Fibroblast of lung (primary cell): ENCODE measurements around the gene MLN. TPM values are rescaled to one million over a fixed set of nuclear protein-coding genes. Genes with fewer than 3 reads are reported as not detected.

Experiments used
- DNase-seq, 2 donors: peaks; one replicate each; pipeline versions ENCODE4 v3.0.0 to v3.0.0-alpha.2; 2010; ENCODE audit warnings: low read depth in 2 of 2
- H2AFZ ChIP-seq: 2 replicates; pipeline ENCODE4 v1.5.1; 2012; ENCODE audit warnings: low read length, control low read depth, inconsistent platforms
- H3K27ac ChIP-seq: 2 replicates; pipeline ENCODE4 v1.5.1; 2011; ENCODE audit warnings: low read length, control low read depth; ENCODE audit not compliant: insufficient read depth
- H3K27me3 ChIP-seq: 2 replicates; pipeline ENCODE4 v1.5.1; 2011; ENCODE audit warnings: mild to moderate bottlenecking, low read length; ENCODE audit not compliant: control insufficient read depth, insufficient read depth
- H3K36me3 ChIP-seq: 2 replicates; pipeline ENCODE4 v1.5.1; 2011; ENCODE audit warnings: low read length; ENCODE audit not compliant: control insufficient read depth, insufficient read depth
- H3K4me1 ChIP-seq: 2 replicates; pipeline ENCODE4 v1.5.1; 2011; ENCODE audit warnings: low read length; ENCODE audit not compliant: control insufficient read depth, insufficient read depth; ENCODE audit errors: extremely low read depth
- H3K4me2 ChIP-seq: 2 replicates; pipeline ENCODE4 v1.5.1; 2011; ENCODE audit warnings: low read length, control low read depth; ENCODE audit not compliant: insufficient read depth; ENCODE audit errors: extremely low read depth
- H3K4me3 ChIP-seq, 4 experiments: fragments of 200-600 bp in 1 of 4; sonication (generic) in 1 of 4; replicated peaks in 1 of 4; 2 replicates each; pipeline ENCODE4 v1.5.1; 2011 to 2016; ENCODE audit warnings: low read length in 4 of 4, low read depth in 3 of 4, mild to moderate bottlenecking in 3 of 4, control low read depth in 2 of 4, inconsistent platforms in 1 of 4, mixed read lengths in 1 of 4; ENCODE audit not compliant: insufficient read depth in 1 of 4; ENCODE audit errors: control extremely low read depth in 1 of 4
- H3K79me2 ChIP-seq: 2 replicates; pipeline ENCODE4 v1.5.1; 2012; ENCODE audit warnings: mild to moderate bottlenecking, low read length, inconsistent platforms; ENCODE audit not compliant: control insufficient read depth, insufficient read depth
- H3K9ac ChIP-seq: 2 replicates; pipeline ENCODE4 v1.5.1; 2011; ENCODE audit warnings: mild to moderate bottlenecking, low read length, control low read depth; ENCODE audit not compliant: insufficient read depth
- H3K9me3 ChIP-seq: 2 replicates; pipeline ENCODE4 v1.5.1; 2012; ENCODE audit warnings: low read depth, low read length; ENCODE audit not compliant: control insufficient read depth, insufficient read depth
- H4K20me1 ChIP-seq: 2 replicates; pipeline ENCODE4 v1.5.1; 2011; ENCODE audit warnings: low read length; ENCODE audit not compliant: control insufficient read depth, insufficient read depth; ENCODE audit errors: extremely low read depth
- EZH2 ChIP-seq: IDR thresholded peaks from 2 replicates; pipeline ENCODE4 v1.5.1; 2012; ENCODE audit warnings: low read length, control low read depth, mild to moderate bottlenecking; ENCODE audit errors: missing control alignments
- polyA plus RNA-seq, 2 donors: library from polyadenylated mRNA; depleted of rRNA in 1 of 2; stranded (reverse) in 1 of 2; unstranded in 1 of 2; fragments of >200 nt; gene quantifications; 2 replicates each; pipeline ENCODE4 v1.2.1, GENCODE V29; 2011 to 2012; ENCODE audit warnings: missing spikeins in 1 of 2
- total RNA-seq: library from RNA; depleted of rRNA; stranded (reverse); fragments of >200 nt; gene quantifications from 2 replicates; pipeline ENCODE4 v1.2.1, GENCODE V29; 2014
- TF ChIP-seq, protein P1 (sequence below), 2 donors: IDR thresholded peaks in 1 of 2; conservative IDR thresholded peaks in 1 of 2; 1 replicate in 1 of 2; 2 replicates in 1 of 2; pipeline ENCODE4 v1.5.1; 2011 to 2012; ENCODE audit warnings: low read length in 2 of 2, control low read depth in 1 of 2, inconsistent platforms in 1 of 2, low read depth in 1 of 2, mild to moderate bottlenecking in 1 of 2

The MLN gene
- total and polyA plus RNA-seq, 2 donors (not counting 1 experiment from before 2014, with no cell fraction given): not detected

GRCh38 chr6:33779895-33780294 lies 23.9 kb downstream of the MLN start:
- Histone ChIP-seq H3K36me3 (peaks cover 39% of the 10 kb centered on the region), H3K9ac (no peak overlapping the region), H4K20me1 (no peaks in the 10 kb centered on the region), H3K79me2 (peaks cover 10% of the 10 kb centered on the region), H2AFZ (no peak overlapping the region), H3K4me3 (no peak overlapping the region), H3K27ac (no peak overlapping the region), H3K4me1 (peaks cover 3% of the 10 kb centered on the region), H3K9me3 (no peaks in the 10 kb centered on the region), H3K27me3 (no peaks in the 10 kb centered on the region), H3K4me2 (no peak overlapping the region)
- DNase-seq: no peak
- TF ChIP-seq, protein P1, sequence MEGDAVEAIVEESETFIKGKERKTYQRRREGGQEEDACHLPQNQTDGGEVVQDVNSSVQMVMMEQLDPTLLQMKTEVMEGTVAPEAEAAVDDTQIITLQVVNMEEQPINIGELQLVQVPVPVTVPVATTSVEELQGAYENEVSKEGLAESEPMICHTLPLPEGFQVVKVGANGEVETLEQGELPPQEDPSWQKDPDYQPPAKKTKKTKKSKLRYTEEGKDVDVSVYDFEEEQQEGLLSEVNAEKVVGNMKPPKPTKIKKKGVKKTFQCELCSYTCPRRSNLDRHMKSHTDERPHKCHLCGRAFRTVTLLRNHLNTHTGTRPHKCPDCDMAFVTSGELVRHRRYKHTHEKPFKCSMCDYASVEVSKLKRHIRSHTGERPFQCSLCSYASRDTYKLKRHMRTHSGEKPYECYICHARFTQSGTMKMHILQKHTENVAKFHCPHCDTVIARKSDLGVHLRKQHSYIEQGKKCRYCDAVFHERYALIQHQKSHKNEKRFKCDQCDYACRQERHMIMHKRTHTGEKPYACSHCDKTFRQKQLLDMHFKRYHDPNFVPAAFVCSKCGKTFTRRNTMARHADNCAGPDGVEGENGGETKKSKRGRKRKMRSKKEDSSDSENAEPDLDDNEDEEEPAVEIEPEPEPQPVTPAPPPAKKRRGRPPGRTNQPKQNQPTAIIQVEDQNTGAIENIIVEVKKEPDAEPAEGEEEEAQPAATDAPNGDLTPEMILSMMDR (conservative IDR thresholded peaks at IDR 0.05 in 1 of 2, IDR thresholded peaks at IDR 0.05 in 1 of 2; ENCODE audit: low read depth in 1 of 2, low read length in 2 of 2): no peak
- TF ChIP-seq EZH2: no peak

GRCh38 chr6:33779290-33779689 lies 24.5 kb downstream of the MLN start:
- no peaks in the 10 kb centered on the region for H3K27me3 ChIP-seq
- no peak overlapping the region for H3K27ac ChIP-seq
- H3K4me1 ChIP-seq: peaks cover 3% of the 10 kb centered on the region
- peaks cover 39% of the 10 kb centered on the region for H3K36me3 ChIP-seq
- no peak overlapping the region for H2AFZ ChIP-seq
- H4K20me1 ChIP-seq: no peaks in the 10 kb centered on the region
- TF ChIP-seq, protein P1 (conservative IDR thresholded peaks at IDR 0.05 in 1 of 2, IDR thresholded peaks at IDR 0.05 in 1 of 2; ENCODE audit: low read depth in 1 of 2, low read length in 2 of 2): peak in 1 of 2 donors; percentile 5
- no peak for TF ChIP-seq EZH2
- H3K9ac ChIP-seq: no peak overlapping the region
- H3K79me2 ChIP-seq: peaks cover 5% of the 10 kb centered on the region
- no peak overlapping the region for H3K4me3 ChIP-seq
- no peaks in the 10 kb centered on the region for H3K9me3 ChIP-seq
- H3K4me2 ChIP-seq: no peak overlapping the region
- no peak for DNase-seq

- TF ChIP-seq, protein P1 (conservative IDR thresholded peaks at IDR 0.05 in 1 of 2, IDR thresholded peaks at IDR 0.05 in 1 of 2; ENCODE audit: low read depth in 1 of 2, low read length in 2 of 2): no peak
- TF ChIP-seq EZH2: no peak
- no peak overlapping the region for H3K4me3 ChIP-seq
- H3K79me2 ChIP-seq: no peaks in the 10 kb centered on the region
- H3K27ac ChIP-seq: no peak overlapping the region
- H3K9me3 ChIP-seq: no peaks in the 10 kb centered on the region
- no peak overlapping the region for H3K9ac ChIP-seq
- no peak overlapping the region for H3K4me2 ChIP-seq
- peaks cover 3% of the 10 kb centered on the region for H3K4me1 ChIP-seq
- H2AFZ ChIP-seq: no peak overlapping the region
- no peaks in the 10 kb centered on the region for H4K20me1 ChIP-seq
- no peaks in the 10 kb centered on the region for H3K27me3 ChIP-seq
- H3K36me3 ChIP-seq: peaks cover 36% of the 10 kb centered on the region
- no peak for DNase-seq
These were observed 25.2 kb downstream of the MLN start for GRCh38 chr6:33778444-33779121.
